Measurements from ENCODE around the gene STMN3.

DNA sequence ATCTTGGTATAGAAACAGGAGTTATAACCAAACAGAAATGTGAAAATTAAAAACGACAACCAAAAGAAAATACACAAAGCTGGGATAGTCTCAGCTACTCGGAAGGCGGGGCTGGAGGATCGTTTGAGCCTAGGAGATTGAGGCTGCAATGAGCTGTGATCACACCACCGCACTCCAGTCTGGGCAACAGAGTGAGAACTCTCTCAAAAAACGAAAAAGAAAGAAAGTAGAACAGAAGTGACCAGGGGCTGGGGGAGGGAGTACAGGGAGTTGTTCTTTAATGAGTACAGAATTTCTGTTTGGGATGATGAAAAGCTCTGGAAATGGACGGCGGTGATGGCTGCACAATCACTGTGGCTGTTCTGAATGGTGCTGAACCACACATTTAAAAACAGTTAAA lies 32.2 kb downstream of the STMN3 start:
- no peak for TF ChIP-seq POLR2A (IDR thresholded peaks at IDR 0.05)
- TF ChIP-seq, protein P1, sequence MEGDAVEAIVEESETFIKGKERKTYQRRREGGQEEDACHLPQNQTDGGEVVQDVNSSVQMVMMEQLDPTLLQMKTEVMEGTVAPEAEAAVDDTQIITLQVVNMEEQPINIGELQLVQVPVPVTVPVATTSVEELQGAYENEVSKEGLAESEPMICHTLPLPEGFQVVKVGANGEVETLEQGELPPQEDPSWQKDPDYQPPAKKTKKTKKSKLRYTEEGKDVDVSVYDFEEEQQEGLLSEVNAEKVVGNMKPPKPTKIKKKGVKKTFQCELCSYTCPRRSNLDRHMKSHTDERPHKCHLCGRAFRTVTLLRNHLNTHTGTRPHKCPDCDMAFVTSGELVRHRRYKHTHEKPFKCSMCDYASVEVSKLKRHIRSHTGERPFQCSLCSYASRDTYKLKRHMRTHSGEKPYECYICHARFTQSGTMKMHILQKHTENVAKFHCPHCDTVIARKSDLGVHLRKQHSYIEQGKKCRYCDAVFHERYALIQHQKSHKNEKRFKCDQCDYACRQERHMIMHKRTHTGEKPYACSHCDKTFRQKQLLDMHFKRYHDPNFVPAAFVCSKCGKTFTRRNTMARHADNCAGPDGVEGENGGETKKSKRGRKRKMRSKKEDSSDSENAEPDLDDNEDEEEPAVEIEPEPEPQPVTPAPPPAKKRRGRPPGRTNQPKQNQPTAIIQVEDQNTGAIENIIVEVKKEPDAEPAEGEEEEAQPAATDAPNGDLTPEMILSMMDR (IDR thresholded peaks at IDR 0.05): no peak

Data from lower leg skin (tissue), 3 donors.